ENCODE data around the gene MOCS1. TPM values are rescaled to one million over a fixed set of nuclear protein-coding genes. Genes with fewer than 3 reads are reported as not detected.

The MOCS1 gene
- total RNA-seq, 4 donors from 2014 or later: 10.2 to 58.9 (median 20.3) TPM

DNA sequence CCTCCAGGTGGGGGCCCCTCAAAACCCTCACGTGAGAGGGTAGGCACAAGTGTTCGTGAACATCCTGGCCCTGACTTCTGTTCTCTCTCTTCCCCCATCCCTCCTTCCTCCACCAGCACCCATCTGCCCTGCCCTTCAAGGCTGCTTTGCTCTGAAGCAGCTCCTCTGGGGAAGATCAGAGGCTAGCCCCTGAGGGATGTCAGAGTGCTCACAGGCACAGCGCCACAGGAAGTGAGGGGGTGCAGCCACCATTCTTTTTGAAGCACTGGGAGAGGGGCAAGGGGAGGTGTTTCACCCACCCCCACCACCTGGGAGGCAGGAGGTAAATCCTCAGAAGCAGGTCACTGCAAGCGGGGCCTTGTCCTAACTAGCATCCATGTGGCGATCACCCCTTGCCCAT is 11.4 kb downstream of the MOCS1 start:
- H3K4me3 ChIP-seq: no peak overlapping the region
- intact Hi-C loops (cut with DNase I; ENCODE audit: low total_unique reads): no loop called here
- no peaks in the 10 kb centered on the region for H3K4me1 ChIP-seq
- no peak overlapping the region for H3K27ac ChIP-seq
- DNase-seq: no peak
- TF ChIP-seq, protein P1, sequence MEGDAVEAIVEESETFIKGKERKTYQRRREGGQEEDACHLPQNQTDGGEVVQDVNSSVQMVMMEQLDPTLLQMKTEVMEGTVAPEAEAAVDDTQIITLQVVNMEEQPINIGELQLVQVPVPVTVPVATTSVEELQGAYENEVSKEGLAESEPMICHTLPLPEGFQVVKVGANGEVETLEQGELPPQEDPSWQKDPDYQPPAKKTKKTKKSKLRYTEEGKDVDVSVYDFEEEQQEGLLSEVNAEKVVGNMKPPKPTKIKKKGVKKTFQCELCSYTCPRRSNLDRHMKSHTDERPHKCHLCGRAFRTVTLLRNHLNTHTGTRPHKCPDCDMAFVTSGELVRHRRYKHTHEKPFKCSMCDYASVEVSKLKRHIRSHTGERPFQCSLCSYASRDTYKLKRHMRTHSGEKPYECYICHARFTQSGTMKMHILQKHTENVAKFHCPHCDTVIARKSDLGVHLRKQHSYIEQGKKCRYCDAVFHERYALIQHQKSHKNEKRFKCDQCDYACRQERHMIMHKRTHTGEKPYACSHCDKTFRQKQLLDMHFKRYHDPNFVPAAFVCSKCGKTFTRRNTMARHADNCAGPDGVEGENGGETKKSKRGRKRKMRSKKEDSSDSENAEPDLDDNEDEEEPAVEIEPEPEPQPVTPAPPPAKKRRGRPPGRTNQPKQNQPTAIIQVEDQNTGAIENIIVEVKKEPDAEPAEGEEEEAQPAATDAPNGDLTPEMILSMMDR (IDR thresholded peaks at IDR 0.05): no peak
- TF ChIP-seq POLR2A (IDR thresholded peaks at IDR 0.05): no peak
- no peaks in the 10 kb centered on the region for H3K27me3 ChIP-seq
- H3K36me3 ChIP-seq: no peaks in the 10 kb centered on the region
- H3K9me3 ChIP-seq: no peaks in the 10 kb centered on the region

DNA sequence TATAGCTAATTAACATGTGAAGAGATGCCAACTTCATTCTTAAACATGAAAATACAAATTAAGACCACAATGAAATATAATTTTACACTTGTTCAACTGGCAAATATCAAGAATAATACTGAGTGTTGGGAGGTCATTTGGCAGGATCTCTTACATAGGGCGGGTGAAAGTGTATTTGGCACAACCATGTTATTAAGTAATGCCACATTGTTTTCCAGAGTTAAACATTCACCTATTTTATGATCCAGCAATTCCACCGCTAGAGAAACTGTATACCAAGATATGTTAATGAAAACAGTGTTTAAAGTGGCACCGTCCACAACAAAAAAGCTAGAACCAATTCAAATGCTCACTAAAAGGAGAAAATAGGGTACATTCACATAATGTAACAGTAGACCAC is 14.1 kb downstream of the MOCS1 start:
- no peak for TF ChIP-seq POLR2A (IDR thresholded peaks at IDR 0.05)
- TF ChIP-seq, protein P1 (IDR thresholded peaks at IDR 0.05): no peak
- no peaks in the 10 kb centered on the region for H3K9me3 ChIP-seq
- intact Hi-C loops (cut with DNase I; ENCODE audit: low total_unique reads): no loop called here
- no peaks in the 10 kb centered on the region for H3K27me3 ChIP-seq
- no peaks in the 10 kb centered on the region for H3K4me1 ChIP-seq
- no peaks in the 10 kb centered on the region for H3K36me3 ChIP-seq
- DNase-seq: no peak
- H3K4me3 ChIP-seq: no peak overlapping the region
- no peak overlapping the region for H3K27ac ChIP-seq

DNA sequence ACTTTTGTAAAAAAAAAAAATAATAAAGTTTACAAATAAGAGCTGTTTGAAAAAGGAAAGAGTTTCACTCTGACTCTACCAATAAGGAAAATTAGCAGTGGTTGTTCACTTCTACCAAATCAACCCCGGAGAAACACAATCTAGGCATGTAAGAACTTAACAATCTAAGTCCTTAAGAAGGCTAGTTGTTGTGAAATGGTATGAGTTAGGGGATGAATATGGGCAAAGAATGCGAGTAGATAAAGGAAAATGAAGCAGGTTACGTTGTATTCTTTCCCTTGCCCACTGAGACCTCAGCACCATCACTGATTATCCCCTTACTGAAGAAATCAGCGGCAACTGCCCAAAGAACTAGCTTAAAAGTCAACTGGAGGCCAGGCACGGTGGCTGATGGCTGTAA is 15.4 kb downstream of the MOCS1 start:
- Histone ChIP-seq H3K27ac (no peak overlapping the region), H3K9me3 (no peaks in the 10 kb centered on the region), H3K4me1 (no peaks in the 10 kb centered on the region), H3K4me3 (no peak overlapping the region), H3K36me3 (no peaks in the 10 kb centered on the region), H3K27me3 (no peaks in the 10 kb centered on the region)
- no peak for DNase-seq
- TF ChIP-seq, protein P1 (IDR thresholded peaks at IDR 0.05): no peak
- TF ChIP-seq POLR2A (IDR thresholded peaks at IDR 0.05): no peak
- intact Hi-C loops (cut with DNase I; ENCODE audit: low total_unique reads): no loop called here

DNA sequence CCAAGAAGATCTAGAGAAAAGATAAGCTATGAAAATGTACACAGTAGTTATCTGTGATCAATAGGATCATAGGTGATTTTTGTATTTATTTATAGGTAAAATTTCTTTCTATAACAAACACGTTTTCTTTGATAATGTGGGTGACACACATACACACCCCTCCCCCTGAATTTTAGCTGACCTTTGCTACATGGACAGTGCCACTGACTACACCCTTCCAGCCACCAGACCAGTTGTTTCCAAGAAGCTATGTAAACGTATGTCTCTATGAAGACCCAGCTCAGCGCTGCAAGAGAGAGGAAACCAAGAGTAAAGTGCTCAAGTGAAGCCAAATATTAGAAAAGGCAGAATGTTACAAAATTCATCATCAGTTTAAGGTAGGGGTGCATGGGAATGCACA is 16.3 kb downstream of the MOCS1 start:
- Histone ChIP-seq H3K4me1 (no peaks in the 10 kb centered on the region), H3K4me3 (no peak overlapping the region), H3K9me3 (no peaks in the 10 kb centered on the region), H3K27ac (no peak overlapping the region), H3K27me3 (no peaks in the 10 kb centered on the region), H3K36me3 (no peaks in the 10 kb centered on the region)
- no peak for DNase-seq
- TF ChIP-seq, protein P1 (IDR thresholded peaks at IDR 0.05): no peak
- no peak for TF ChIP-seq POLR2A (IDR thresholded peaks at IDR 0.05)
- intact Hi-C loops (cut with DNase I; ENCODE audit: low total_unique reads): no loop called here

DNA sequence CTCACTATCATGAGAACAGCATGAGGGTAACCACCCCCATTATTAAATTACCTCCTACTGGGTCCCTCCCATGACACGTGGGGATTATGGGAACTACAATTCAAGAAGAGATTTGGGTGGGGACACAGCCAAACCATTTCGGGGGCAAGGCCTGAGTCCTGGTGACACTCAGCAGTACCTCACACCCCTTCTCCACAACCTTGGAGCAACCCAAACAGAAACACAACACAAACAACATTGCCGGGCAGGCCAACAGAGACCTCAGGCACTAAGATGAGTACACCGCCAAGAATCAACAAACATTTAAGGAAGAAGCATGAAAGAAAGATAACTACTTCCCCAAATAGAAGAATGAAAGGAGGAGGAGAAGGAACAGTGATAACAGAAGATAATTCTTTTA is 16.9 kb downstream of the MOCS1 start:
- no peak overlapping the region for H3K27ac ChIP-seq
- no peak for DNase-seq
- no peaks in the 10 kb centered on the region for H3K36me3 ChIP-seq
- TF ChIP-seq POLR2A (IDR thresholded peaks at IDR 0.05): no peak
- TF ChIP-seq, protein P1 (IDR thresholded peaks at IDR 0.05): no peak
- no peaks in the 10 kb centered on the region for H3K9me3 ChIP-seq
- H3K4me3 ChIP-seq: no peak overlapping the region
- no peaks in the 10 kb centered on the region for H3K4me1 ChIP-seq
- intact Hi-C loops (cut with DNase I; ENCODE audit: low total_unique reads): no loop called here
- no peaks in the 10 kb centered on the region for H3K27me3 ChIP-seq
